Mesenchymal stem cell (in vitro differentiated cells and primary cell): ENCODE results near the gene CAPRIN1.

ENCODE experiments used
- DNase-seq: peaks from one replicate; pipeline ENCODE4 v3.0.0-alpha.2; 2013
- H2AFZ ChIP-seq: one replicate; pipeline ENCODE4 v1.6.1; 2013; ENCODE audit warnings: low read depth, mild to moderate bottlenecking, control low read depth, inconsistent platforms, low read length, moderate library complexity
- H2AK5ac ChIP-seq: 2 replicates; pipeline ENCODE4 v1.6.1; 2013; ENCODE audit warnings: low read length, moderate library complexity, mild to moderate bottlenecking, inconsistent platforms; ENCODE audit not compliant: severe bottlenecking
- H2BK120ac ChIP-seq: one replicate; pipeline ENCODE4 v1.6.1; 2013; ENCODE audit warnings: low read depth, mild to moderate bottlenecking, inconsistent platforms, low read length, moderate library complexity
- H2BK12ac ChIP-seq, 2 experiments: one replicate each; pipeline ENCODE4 v1.6.1; 2013; ENCODE audit warnings: inconsistent platforms in 2 of 2, low read length in 2 of 2, mild to moderate bottlenecking in 2 of 2, moderate library complexity in 2 of 2, control low read depth in 1 of 2
- H2BK15ac ChIP-seq: one replicate; pipeline ENCODE4 v1.6.1; 2013; ENCODE audit warnings: mild to moderate bottlenecking, low read depth, inconsistent platforms; ENCODE audit not compliant: poor library complexity, severe bottlenecking
- H2BK5ac ChIP-seq: 2 replicates; pipeline ENCODE4 v1.6.1; 2013; ENCODE audit warnings: low read depth, mild to moderate bottlenecking, low read length, control low read depth, inconsistent platforms; ENCODE audit not compliant: poor library complexity, severe bottlenecking
- H3K14ac ChIP-seq, 2 experiments: one replicate each; pipeline ENCODE4 v1.6.1; 2013; ENCODE audit warnings: inconsistent platforms in 2 of 2, low read length in 2 of 2, control low read depth in 1 of 2, mild to moderate bottlenecking in 1 of 2, moderate library complexity in 1 of 2
- H3K18ac ChIP-seq, 2 experiments: one replicate each; pipeline ENCODE4 v1.6.1; 2013; ENCODE audit warnings: inconsistent platforms in 2 of 2, low read length in 2 of 2, control low read depth in 1 of 2, low read depth in 1 of 2, mild to moderate bottlenecking in 1 of 2
- H3K23ac ChIP-seq, 2 experiments: one replicate each; pipeline ENCODE4 v1.6.1; 2013; ENCODE audit warnings: inconsistent platforms in 2 of 2, low read length in 2 of 2, mild to moderate bottlenecking in 2 of 2, moderate library complexity in 2 of 2, control low read depth in 1 of 2
- H3K27ac ChIP-seq: 2 replicates; pipeline ENCODE4 v1.5.1; 2013; ENCODE audit warnings: mild to moderate bottlenecking, moderate library complexity, low read length, control low read depth, inconsistent platforms; ENCODE audit not compliant: poor library complexity, severe bottlenecking
- H3K27me3 ChIP-seq, 2 experiments: 2 replicates each; pipeline versions ENCODE4 v1.6.1 to v1.7.0; 2013; ENCODE audit warnings: low read length in 2 of 2, mild to moderate bottlenecking in 2 of 2, moderate library complexity in 2 of 2, control low read depth in 1 of 2, inconsistent platforms in 1 of 2; ENCODE audit not compliant: control insufficient read depth in 1 of 2, insufficient read depth in 1 of 2
- H3K36me3 ChIP-seq, 2 experiments: 2 replicates each; pipeline versions ENCODE4 v1.6.1 to v1.7.0; 2013; ENCODE audit warnings: low read length in 2 of 2, control low read depth in 1 of 2, inconsistent platforms in 1 of 2, low read depth in 1 of 2, mild to moderate bottlenecking in 1 of 2; ENCODE audit not compliant: insufficient read depth in 2 of 2, control insufficient read depth in 1 of 2
- H3K4ac ChIP-seq, 2 experiments: one replicate each; pipeline ENCODE4 v1.6.1; 2013; ENCODE audit warnings: inconsistent platforms in 2 of 2, low read length in 2 of 2, mild to moderate bottlenecking in 2 of 2, moderate library complexity in 2 of 2, control low read depth in 1 of 2, low read depth in 1 of 2
- H3K4me1 ChIP-seq: 2 replicates; pipeline ENCODE4 v1.6.1; 2013; ENCODE audit warnings: low read depth, low read length, control low read depth; ENCODE audit not compliant: control insufficient read depth, insufficient read depth
- H3K4me2 ChIP-seq: 2 replicates; pipeline ENCODE4 v1.6.1; 2013; ENCODE audit warnings: low read length, mild to moderate bottlenecking, inconsistent platforms; ENCODE audit not compliant: poor library complexity, severe bottlenecking
- H3K4me3 ChIP-seq, 2 experiments: 2 replicates each; pipeline versions ENCODE4 v1.5.1 to v1.7.0; 2013; ENCODE audit warnings: low read length in 2 of 2, mild to moderate bottlenecking in 2 of 2, control low read depth in 1 of 2, low read depth in 1 of 2; ENCODE audit not compliant: insufficient read depth in 1 of 2
- H3K79me1 ChIP-seq: replicated peaks from 2 replicates; pipeline ENCODE4 v1.6.1; 2013; ENCODE audit warnings: mild to moderate bottlenecking, control low read depth, low read length, inconsistent platforms; ENCODE audit not compliant: poor library complexity, severe bottlenecking
- H3K9ac ChIP-seq: 2 replicates; pipeline ENCODE4 v1.7.0; 2013; ENCODE audit warnings: mild to moderate bottlenecking, low read length, moderate library complexity
- H3K9me3 ChIP-seq: 2 replicates; pipeline ENCODE4 v1.7.0; 2013; ENCODE audit warnings: mild to moderate bottlenecking, low read length; ENCODE audit not compliant: control insufficient read depth
- H4K8ac ChIP-seq: one replicate; pipeline ENCODE4 v1.6.1; 2013; ENCODE audit warnings: inconsistent platforms, mild to moderate bottlenecking, low read length, moderate library complexity
- H4K91ac ChIP-seq: one replicate; pipeline ENCODE4 v1.6.1; 2013; ENCODE audit warnings: mild to moderate bottlenecking, low read length, inconsistent platforms
- WGBS: methylation state at CpG from one replicate; pipeline ENCODE4 v1.1.7; 2013; ENCODE audit warnings: mixed read lengths; 5-methylcytosine and 5-hydroxymethylcytosine counted together

The CAPRIN1 gene

GRCh38 chr11:34124885-34125668 lies 73.5 kb downstream of the CAPRIN1 start:
- no peak overlapping the region for H2BK15ac ChIP-seq
- no peak overlapping the region for H2AFZ ChIP-seq
- H3K4ac ChIP-seq: no peak overlapping the region
- WGBS: 95% methylated on average over 2 of the region's 4 CpGs
- DNase-seq: no peak
- H3K4me3 ChIP-seq: no peak overlapping the region
- peaks cover 3% of the 10 kb centered on the region for H3K4me1 ChIP-seq
- peaks cover 43 to 92% of the 10 kb centered on the region in 2 experiments for H3K36me3 ChIP-seq
- H3K27ac ChIP-seq: no peak overlapping the region
- no peak overlapping the region for H4K91ac ChIP-seq
- H3K9me3 ChIP-seq: no peaks in the 10 kb centered on the region
- H3K14ac ChIP-seq: no peak overlapping the region
- H2AK5ac ChIP-seq: no peak overlapping the region
- H3K27me3 ChIP-seq: no peaks in the 10 kb centered on the region
- no peak overlapping the region for H3K23ac ChIP-seq
- H2BK5ac ChIP-seq: no peak overlapping the region
- peaks cover 21% of the 10 kb centered on the region for H3K79me1 ChIP-seq
- H2BK120ac ChIP-seq: no peak overlapping the region
- H4K8ac ChIP-seq: no peak overlapping the region
- H3K9ac ChIP-seq: no peak overlapping the region
- no peak overlapping the region for H3K4me2 ChIP-seq
- no peak overlapping the region for H2BK12ac ChIP-seq
- no peak overlapping the region for H3K18ac ChIP-seq

- Histone ChIP-seq H3K36me3 (peaks cover 44 to 93% of the 10 kb centered on the region in 2 experiments), H3K4me3 (no peak overlapping the region), H3K23ac (no peak overlapping the region), H2BK15ac (no peak overlapping the region), H3K9me3 (no peaks in the 10 kb centered on the region), H2BK12ac (no peak overlapping the region), H2AFZ (no peak overlapping the region), H3K4me2 (no peak overlapping the region), H3K27me3 (no peaks in the 10 kb centered on the region), H3K9ac (no peak overlapping the region), H4K91ac (no peak overlapping the region), H3K4ac (no peak overlapping the region), H4K8ac (no peak overlapping the region), H3K4me1 (peaks cover 1% of the 10 kb centered on the region), H3K18ac (no peak overlapping the region), H2BK5ac (no peak overlapping the region), H2BK120ac (no peak overlapping the region), H2AK5ac (no peak overlapping the region), H3K14ac (no peak overlapping the region), H3K27ac (no peak overlapping the region), H3K79me1 (peaks cover 17% of the 10 kb centered on the region)
- DNase-seq: no peak
- 85% methylated on average over 8 of the region's 12 CpGs for WGBS
Observed at GRCh38 chr11:34126959-34127848, 75.7 kb downstream of the CAPRIN1 start.

- H2BK120ac ChIP-seq: no peak overlapping the region
- H3K4me1 ChIP-seq: peaks cover 1% of the 10 kb centered on the region
- DNase-seq: no peak
- H3K79me1 ChIP-seq: peaks cover 18% of the 10 kb centered on the region
- H3K9ac ChIP-seq: no peak overlapping the region
- peaks cover 44 to 92% of the 10 kb centered on the region in 2 experiments for H3K36me3 ChIP-seq
- no peak overlapping the region for H2BK5ac ChIP-seq
- no peaks in the 10 kb centered on the region for H3K27me3 ChIP-seq
- H3K4me2 ChIP-seq: no peak overlapping the region
- H2AK5ac ChIP-seq: no peak overlapping the region
- 97% methylated on average over 3 of the region's 3 CpGs for WGBS
- no peak overlapping the region for H3K18ac ChIP-seq
- H3K4me3 ChIP-seq: no peak overlapping the region
- no peak overlapping the region for H4K8ac ChIP-seq
- no peak overlapping the region for H3K4ac ChIP-seq
- H3K27ac ChIP-seq: no peak overlapping the region
- H2AFZ ChIP-seq: no peak overlapping the region
- no peak overlapping the region for H3K14ac ChIP-seq
- no peak overlapping the region for H3K23ac ChIP-seq
- H3K9me3 ChIP-seq: no peaks in the 10 kb centered on the region
- no peak overlapping the region for H2BK12ac ChIP-seq
- H4K91ac ChIP-seq: no peak overlapping the region
- no peak overlapping the region for H2BK15ac ChIP-seq
Observed at GRCh38 chr11:34128824-34129223, 77.3 kb downstream of the CAPRIN1 start.
